DND-41 (cell line): Measurements from ENCODE around the gene CREB3L2.

Experiments
- EZH2 ChIP-seq: IDR thresholded peaks from 3 replicates; pipeline ENCODE4 v1.6.1; 2012; ENCODE audit warnings: borderline replicate concordance, low read depth, mild to moderate bottlenecking, moderate library complexity, low read length, inconsistent platforms; ENCODE audit not compliant: severe bottlenecking
- TF ChIP-seq, protein P1 (sequence below): IDR thresholded peaks from 2 replicates; pipeline ENCODE4 v1.5.1; 2012; ENCODE audit warnings: borderline replicate concordance, low read length, moderate library complexity, mild to moderate bottlenecking; ENCODE audit not compliant: poor library complexity, severe bottlenecking; ENCODE audit errors: extremely low read depth

DNA sequence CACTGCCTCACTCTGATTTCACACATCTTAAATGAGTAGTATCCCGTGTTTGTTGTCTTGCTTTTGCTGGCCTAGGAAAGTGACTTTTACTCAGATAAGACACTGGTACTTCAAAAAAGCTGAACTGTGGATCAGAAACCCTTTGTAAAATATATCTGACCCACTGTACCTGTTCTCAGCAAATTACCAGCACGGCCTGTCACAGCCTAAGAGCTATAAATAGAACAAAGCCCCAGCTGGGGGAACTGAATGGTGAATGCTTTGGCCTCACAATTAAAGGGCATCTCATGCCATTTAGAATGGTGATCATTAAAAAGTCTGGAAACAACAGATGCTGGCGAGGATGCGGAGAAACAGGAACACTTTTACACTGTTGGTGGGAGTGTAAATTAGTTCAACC, 76.1 kb downstream of the CREB3L2 start:
- TF ChIP-seq, protein P1, sequence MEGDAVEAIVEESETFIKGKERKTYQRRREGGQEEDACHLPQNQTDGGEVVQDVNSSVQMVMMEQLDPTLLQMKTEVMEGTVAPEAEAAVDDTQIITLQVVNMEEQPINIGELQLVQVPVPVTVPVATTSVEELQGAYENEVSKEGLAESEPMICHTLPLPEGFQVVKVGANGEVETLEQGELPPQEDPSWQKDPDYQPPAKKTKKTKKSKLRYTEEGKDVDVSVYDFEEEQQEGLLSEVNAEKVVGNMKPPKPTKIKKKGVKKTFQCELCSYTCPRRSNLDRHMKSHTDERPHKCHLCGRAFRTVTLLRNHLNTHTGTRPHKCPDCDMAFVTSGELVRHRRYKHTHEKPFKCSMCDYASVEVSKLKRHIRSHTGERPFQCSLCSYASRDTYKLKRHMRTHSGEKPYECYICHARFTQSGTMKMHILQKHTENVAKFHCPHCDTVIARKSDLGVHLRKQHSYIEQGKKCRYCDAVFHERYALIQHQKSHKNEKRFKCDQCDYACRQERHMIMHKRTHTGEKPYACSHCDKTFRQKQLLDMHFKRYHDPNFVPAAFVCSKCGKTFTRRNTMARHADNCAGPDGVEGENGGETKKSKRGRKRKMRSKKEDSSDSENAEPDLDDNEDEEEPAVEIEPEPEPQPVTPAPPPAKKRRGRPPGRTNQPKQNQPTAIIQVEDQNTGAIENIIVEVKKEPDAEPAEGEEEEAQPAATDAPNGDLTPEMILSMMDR = no peak
- no peak for TF ChIP-seq EZH2
